Stimulated activated CD8-positive, alpha-beta memory T cell treated with anti-CD3 and anti-CD28 coated beads, Interleukin-2, amount 100 ng/mL, for 1 hour (primary cell): ENCODE data around the gene CRB2.

Experiments used
- DNase-seq, 2 donors: peaks; one replicate each; pipeline ENCODE4 v3.0.0-alpha.2; 2020; ENCODE audit warnings: low read depth in 2 of 2

CRB2 gene

GRCh38 chr9:123347289-123348060 is 8.5 kb upstream of the CRB2 start:
- no peak for DNase-seq

GRCh38 chr9:123348317-123348992 is 7.5 kb upstream of the CRB2 start:
- DNase-seq, result no peak

DNA sequence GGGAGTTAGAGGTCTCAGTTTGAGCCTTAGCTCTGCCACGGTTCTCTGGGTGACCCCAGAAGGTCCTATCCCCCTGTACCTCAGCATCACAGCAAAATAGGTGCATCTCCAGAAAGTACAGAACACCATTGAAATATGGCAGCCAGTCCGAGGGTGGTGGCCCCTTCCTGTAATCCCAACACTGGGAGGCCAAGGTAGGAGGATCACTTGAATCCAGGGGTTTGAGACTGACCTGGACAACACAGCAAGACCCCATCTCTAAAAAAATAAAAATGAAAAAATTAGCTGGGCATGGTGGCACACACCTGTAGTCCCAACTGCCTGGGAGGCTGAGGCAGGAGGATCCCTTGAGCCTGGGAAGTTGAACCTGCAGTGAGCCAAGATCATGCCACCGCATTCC is 7.0 kb upstream of the CRB2 start:
- DNase-seq, result no peak

DNA sequence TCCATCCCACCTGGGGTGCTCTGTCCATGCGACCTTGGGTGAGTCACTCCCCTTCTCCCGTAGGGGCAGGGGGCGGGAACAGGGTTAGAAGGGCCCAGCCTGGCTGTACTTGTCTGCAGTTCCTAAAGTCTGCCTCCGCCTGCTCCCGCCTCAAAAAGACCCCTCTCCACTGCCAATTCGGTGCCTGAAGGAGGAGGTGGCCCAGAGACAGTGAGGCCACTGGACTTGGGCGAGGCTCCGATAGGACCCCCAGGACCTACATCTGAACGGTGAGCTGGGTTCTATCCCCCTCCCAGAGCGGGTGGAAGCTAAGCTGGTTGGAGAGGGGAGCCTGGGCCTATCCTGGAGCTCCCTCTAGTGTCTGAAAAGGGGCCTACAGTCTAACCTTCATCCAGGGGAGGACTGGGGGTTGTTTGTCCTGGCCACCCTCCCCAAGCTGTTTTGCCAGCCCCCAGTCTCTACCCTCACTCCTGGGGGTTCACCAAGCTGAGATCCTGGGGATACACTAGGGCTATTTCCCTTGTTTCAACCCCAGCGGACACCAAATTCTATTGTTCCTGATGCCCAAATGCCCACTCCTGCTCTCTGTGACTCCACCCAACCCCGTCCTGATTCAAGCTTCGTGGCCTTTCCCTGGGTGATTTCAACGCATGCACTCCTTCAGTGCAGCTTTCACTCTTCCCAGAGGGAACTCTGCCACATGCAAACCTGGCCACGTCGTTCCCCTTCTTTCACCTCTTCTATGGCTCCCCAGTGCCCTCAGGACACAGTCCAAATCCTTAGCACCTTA is 6.1 kb upstream of the CRB2 start:
- peak in 1 of 2 donors; percentile 30 for DNase-seq

GRCh38 chr9:123350590-123351310 is 5.2 kb upstream of the CRB2 start:
- DNase-seq, result no peak

DNA sequence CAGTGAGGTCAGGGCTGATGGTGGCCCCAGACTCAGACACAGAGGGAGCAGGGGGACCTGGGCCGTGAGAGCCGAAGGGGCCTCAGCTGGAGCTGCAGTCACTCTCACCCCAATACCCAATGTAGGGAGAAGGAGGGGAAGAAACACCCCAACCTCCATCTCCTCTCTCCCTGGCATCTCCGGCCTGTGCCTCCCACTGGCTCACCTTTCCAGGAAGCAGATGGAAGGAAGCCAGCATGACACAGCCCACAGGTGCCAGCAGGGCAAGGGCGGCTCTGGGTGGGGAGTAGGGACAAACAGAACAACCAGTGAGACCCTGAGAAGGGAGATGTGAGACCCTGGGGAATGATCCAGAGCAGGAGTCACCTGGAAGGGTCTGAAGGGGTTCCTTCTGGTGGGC is 3.0 kb upstream of the CRB2 start:
- no peak for DNase-seq

DNA sequence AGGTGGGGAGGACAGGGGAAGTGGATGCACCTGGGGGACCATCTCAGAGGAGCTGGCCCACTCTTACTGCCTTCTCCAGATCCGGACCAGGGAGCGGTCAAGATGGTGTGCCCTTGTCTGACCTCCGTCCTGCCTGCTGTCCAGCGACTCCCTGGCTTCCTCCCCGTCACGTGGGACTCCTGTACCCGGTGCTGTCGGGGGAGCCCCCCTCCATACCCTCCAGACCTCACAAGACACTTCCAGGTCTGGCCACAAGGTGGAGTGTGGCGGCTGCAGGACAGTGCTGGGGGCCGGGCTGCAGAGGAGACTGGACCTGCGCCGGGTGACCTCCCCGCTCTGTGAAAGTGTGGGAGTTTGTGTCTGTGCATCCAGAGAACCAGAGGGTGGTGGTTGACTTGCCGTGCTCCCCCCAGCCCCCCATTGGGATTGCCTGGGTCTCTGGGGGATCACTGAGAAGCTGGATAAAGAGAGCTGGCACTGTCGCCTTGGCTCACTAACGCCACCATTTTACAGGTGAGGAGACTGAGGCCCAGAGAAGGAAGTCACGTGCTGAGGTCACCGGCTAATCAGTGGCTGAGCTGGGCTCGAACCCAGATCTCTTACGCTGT is 1.9 kb upstream of the CRB2 start:
- DNase-seq, result no peak

GRCh38 chr9:123354806-123355508 is 1.0 kb upstream of the CRB2 start:
- no peak for DNase-seq

- no peak for DNase-seq
These were observed 1.1 kb downstream of the CRB2 start for GRCh38 chr9:123356851-123357742.

DNA sequence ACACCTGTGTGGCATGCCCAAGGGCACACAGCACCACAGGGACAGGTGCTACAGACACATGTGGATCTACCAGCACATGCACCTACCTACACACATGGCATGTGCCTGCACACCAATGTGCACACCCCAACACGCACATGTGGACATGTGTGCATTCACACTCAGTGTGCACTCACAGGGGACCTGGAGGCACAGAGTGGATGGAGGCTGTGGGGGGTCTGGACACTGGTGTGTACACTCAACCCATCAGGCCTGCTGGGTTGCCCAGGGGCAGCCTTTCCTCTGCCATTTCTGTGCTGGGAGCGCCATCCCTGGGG is 1.7 kb downstream of the CRB2 start:
- DNase-seq, result no peak

DNA sequence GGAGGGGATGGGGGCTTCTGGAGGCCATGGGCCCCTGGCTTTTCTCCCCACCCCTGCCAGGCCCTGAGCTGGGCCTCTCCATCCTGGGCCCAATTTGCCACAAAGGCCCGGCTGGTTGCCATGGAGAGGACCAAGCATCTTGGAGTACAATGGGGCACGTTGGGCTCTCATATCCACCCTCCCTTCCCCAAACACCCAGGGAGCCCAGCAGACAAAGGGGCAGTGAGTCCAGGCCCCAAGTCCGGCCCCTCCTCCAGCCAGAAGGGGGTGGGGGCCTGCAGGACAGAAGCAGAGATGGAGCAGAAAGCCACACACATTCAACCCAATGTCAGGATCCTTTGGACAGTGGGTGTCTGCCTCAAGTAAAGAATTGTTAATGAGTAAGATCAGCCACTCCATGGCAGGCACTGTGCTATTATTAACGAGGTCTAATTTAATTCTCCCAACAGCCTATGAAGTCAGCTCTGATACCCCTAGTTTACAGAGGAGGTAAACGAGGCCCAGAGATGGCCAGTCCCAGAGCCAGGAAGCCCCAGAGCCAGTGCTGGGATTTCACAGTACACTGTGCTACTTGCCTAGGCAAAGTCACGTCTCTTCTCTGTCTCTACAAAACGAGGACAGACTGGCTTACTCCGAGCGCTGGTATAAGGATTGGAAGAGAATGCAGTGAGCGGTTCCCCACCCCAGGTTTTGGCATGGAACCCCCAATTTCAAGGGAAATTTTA is 2.3 kb downstream of the CRB2 start:
- DNase-seq, result no peak

GRCh38 chr9:123359106-123359505 is 3.1 kb downstream of the CRB2 start:
- DNase-seq, result no peak

DNA sequence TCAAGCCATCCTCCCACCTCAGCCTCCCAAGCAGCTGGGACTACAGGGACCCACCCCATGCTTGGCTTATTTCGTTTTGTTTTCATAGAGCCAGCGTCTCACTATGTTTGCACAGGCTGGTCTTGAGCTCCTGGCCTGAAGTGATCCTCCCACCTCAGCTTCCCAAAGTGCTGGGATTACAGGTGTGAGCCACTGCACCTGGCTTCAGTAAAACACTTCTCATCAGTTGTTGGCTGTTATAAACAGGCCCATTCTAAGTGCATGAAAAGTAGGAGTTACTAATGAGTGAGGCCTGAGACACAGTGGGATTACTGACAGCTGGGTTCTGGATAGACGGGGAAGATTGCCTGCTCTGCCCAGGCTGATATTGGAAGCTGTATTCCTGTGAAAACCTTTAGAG is 3.5 kb downstream of the CRB2 start:
- no peak for DNase-seq

DNA sequence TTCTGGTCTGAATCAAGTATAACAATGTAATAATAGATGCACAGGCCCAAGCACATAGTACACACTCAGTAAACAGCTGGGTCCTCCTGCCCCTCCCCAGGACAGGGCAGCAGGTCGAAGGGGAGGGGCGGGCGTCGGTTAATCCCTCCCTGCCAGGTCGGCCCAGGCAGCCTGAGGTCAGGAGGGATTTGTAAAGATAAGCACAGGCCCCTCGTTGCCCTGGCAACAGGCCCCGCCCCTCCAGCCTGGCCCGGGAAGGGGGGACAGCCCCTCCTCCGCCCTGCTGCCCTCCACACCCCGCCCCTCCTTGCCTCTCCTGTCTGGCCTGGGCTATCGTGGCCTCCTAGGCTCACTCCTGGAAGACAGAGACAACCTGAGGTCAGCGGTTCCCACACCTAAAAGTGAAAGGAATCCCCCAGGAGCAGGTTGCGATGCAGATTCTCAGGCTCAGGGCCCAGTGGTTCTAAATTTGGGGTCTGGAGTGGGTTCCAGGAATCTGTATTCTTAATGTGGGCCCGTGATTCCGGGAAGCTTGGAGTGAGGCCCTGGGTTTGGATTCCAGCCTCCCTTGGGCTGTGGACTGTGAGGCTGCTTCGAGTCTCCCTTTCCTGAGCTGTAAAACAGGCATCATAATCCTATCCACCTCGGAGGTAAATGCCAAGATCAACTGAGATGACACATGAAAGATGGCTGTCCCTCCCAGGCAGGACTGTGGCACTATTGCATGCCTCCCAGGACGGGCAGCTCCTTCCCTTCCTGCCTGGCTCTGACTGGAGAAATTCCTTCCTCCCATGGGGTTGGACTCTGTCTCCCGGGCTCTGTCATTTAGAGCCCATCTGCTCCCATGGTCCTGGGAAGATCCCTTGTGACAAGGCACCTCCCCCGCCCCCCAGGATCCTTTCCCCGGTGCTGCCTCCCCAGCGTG is 4.4 kb downstream of the CRB2 start:
- no peak for DNase-seq

GRCh38 chr9:123361086-123361730 is 5.2 kb downstream of the CRB2 start:
- DNase-seq, result no peak

DNA sequence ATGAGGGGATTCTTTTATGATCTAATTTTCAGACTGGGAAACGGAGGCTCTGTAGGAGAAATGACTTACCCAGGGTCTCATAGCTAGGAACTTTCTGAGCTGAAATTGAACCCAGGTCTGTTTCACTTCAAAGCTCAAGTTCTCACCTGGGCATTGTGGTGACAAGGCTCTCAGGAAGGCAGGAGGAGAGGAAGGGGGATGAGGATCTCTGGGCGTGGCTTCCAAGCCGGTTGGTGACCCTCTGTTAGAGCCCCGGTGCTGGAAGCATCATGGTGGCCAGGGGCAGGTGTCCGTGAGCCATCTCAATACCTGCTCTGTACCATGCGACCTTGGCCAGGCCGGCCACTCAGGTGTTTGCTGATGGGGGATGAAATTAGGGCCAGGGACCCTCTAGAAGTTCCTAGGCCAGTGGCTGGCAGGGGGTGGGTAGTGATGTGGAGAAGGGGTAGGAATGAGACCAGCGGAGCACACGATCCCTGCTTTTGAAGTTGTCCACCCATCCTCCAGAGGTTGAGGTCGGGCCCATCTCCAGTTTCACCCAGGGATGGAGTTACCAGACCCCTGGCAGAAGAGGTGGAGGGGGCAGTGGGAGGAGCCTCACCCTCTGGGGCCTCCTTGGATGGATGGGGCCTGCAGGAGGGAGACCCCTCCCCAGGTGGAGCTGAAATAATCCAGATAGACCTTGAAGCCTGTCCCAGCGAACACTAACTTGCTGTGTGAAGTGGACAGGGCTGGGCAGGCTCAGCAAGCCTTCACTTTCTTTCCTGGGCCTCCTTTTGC is 5.9 kb downstream of the CRB2 start:
- DNase-seq, result no peak

- DNase-seq, result no peak
These were observed 6.9 kb downstream of the CRB2 start for GRCh38 chr9:123362856-123363255.
